Measurements from ENCODE around the gene TEX30. TPM values are rescaled to one million over a fixed set of nuclear protein-coding genes. Genes with fewer than 3 reads are reported as not detected.

The TEX30 gene
- total RNA-seq, 2 experiments from 2014 or later, result 30.3 to 32.9 TPM

GRCh38 chr13:102774591-102775520 is 1.3 kb upstream of the TEX30 start:
- Mint-ChIP-seq H3K4me3 (peak overlapping the region; percentile 88), H3K4me1 (peaks cover 66% of the 10 kb centered on the region), H3K9me3 (no peaks in the 10 kb centered on the region), H3K36me3 (ENCODE audit: low read depth) (peaks cover 13% of the 10 kb centered on the region), H3K27me3 (peaks cover 2% of the 10 kb centered on the region), H3K27ac (peak overlapping the region; percentile 97)
- no peak for DNase-seq
- CTCF ChIA-PET, result interaction anchor here (1.1 to 3.2 kb wide), 5 partner anchors 10 to 186 kb away, joined by 3 to 21 read pairs (median 4); no protein-coding TSS in a partner anchor
- POLR2A ChIA-PET, result interaction anchor here (0.8 kb wide), 1 partner anchor 26 kb away, joined by 3 read pairs; no protein-coding TSS in a partner anchor

GRCh38 chr13:102774214-102774568 is 605 bp upstream of the TEX30 start:
- H3K4me3 Mint-ChIP-seq, result peak overlapping the region; percentile 88
- no peaks in the 10 kb centered on the region for H3K9me3 Mint-ChIP-seq
- H3K36me3 Mint-ChIP-seq (ENCODE audit: low read depth), result peaks cover 14% of the 10 kb centered on the region
- ChIA-PET CTCF (interaction anchor here (1.1 to 3.2 kb wide), 7 partner anchors 10 to 185 kb away, joined by 3 to 21 read pairs (median 3); no protein-coding TSS in a partner anchor), POLR2A (interaction anchor here (0.7 to 1.4 kb wide), 5 partner anchors 9 to 182 kb away, joined by 3 to 8 read pairs (median 4); partner anchors contain the start of gene ERCC5)
- peak overlapping the region; percentile 97 for H3K27ac Mint-ChIP-seq
- H3K27me3 Mint-ChIP-seq, result peaks cover 2% of the 10 kb centered on the region
- no peak for DNase-seq
- peaks cover 63% of the 10 kb centered on the region for H3K4me1 Mint-ChIP-seq

DNA sequence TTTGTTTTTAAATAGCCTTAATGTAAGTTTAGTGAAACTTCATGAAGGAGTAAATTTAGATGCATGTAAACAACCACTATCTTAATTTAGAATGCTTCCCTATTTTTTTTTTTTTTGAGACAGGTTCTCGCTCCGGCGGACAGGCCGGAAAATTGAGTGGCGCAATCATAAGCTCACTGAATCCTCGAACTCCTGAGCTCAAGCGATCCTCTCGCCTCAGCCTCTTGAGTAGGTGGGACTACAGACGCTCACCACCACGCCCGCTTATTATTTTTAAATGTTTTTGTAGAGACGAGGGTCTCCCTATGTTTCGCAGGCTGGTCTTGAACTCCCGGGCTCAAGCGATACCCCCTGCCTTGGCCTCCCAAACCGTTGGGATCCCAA is 1.6 kb downstream of the TEX30 start:
- ChIA-PET CTCF (interaction anchor here (0.9 to 2.0 kb wide), 3 partner anchors 99 to 168 kb away, joined by 3 to 4 read pairs (median 4); no protein-coding TSS in a partner anchor), POLR2A (no interaction called here)
- H3K36me3 Mint-ChIP-seq (ENCODE audit: low read depth), result peaks cover 20% of the 10 kb centered on the region
- peaks cover 54% of the 10 kb centered on the region for H3K4me1 Mint-ChIP-seq
- H3K4me3 Mint-ChIP-seq, result peak overlapping the region; percentile 88
- peaks cover 2% of the 10 kb centered on the region for H3K27me3 Mint-ChIP-seq
- H3K27ac Mint-ChIP-seq, result peak overlapping the region; percentile 97
- no peaks in the 10 kb centered on the region for H3K9me3 Mint-ChIP-seq
- no peak for DNase-seq

- Mint-ChIP-seq H3K4me3 (peak overlapping the region; percentile 88), H3K4me1 (peaks cover 53% of the 10 kb centered on the region), H3K9me3 (no peaks in the 10 kb centered on the region), H3K27ac (peak overlapping the region; percentile 97), H3K36me3 (ENCODE audit: low read depth) (peaks cover 24% of the 10 kb centered on the region), H3K27me3 (peaks cover under 1% of the 10 kb centered on the region)
- DNase-seq, result no peak
- ChIA-PET POLR2A (no interaction called here), CTCF (interaction anchor here (1.2 to 2.0 kb wide), 2 partner anchors 99 to 167 kb away, joined by 3 to 4 read pairs; no protein-coding TSS in a partner anchor)
These were observed 2.1 kb downstream of the TEX30 start for GRCh38 chr13:102771298-102772041.

GRCh38 chr13:102770435-102770834 is 3.2 kb downstream of the TEX30 start:
- Mint-ChIP-seq H3K27me3 (no peaks in the 10 kb centered on the region), H3K9me3 (no peaks in the 10 kb centered on the region), H3K4me3 (no peak overlapping the region), H3K36me3 (ENCODE audit: low read depth) (peaks cover 27% of the 10 kb centered on the region), H3K27ac (peak overlapping the region; percentile 9), H3K4me1 (peaks cover 49% of the 10 kb centered on the region)
- ChIA-PET CTCF (interaction anchor here (1.2 to 2.5 kb wide), 3 partner anchors 12 to 166 kb away, joined by 3 to 12 read pairs (median 4); a partner anchor contains a TSS), POLR2A (no interaction called here)
- no peak for DNase-seq

GRCh38 chr13:102769679-102770078 is 3.9 kb downstream of the TEX30 start:
- no peak overlapping the region for H3K4me3 Mint-ChIP-seq
- peaks cover 44% of the 10 kb centered on the region for H3K4me1 Mint-ChIP-seq
- no peaks in the 10 kb centered on the region for H3K9me3 Mint-ChIP-seq
- H3K27ac Mint-ChIP-seq, result no peak overlapping the region
- no peak for DNase-seq
- POLR2A ChIA-PET, result no interaction called here
- no peaks in the 10 kb centered on the region for H3K27me3 Mint-ChIP-seq
- CTCF ChIA-PET, result interaction anchor here (1.2 to 2.5 kb wide), 2 partner anchors 12 to 27 kb away, joined by 3 to 12 read pairs; a partner anchor contains a TSS
- peaks cover 31% of the 10 kb centered on the region for H3K36me3 Mint-ChIP-seq (ENCODE audit: low read depth)

DNA sequence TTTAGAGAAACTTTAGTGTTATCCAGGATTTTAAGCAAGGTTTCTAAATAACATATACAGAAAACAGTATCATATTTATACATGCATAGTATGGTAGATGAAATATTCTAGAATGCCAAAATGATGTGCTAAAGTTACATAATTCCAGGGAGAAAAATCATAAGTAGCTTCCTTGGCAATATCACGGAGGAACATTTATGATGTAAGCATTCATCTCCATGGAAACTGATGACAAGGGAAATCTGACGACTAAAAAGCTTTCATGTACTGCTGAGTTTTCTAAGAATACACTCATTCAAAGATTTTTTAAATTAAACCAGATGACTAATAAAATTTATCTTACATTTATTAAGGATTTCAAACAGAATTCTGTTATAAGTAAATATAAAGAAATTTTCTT is 4.7 kb downstream of the TEX30 start:
- Mint-ChIP-seq H3K27me3 (no peaks in the 10 kb centered on the region), H3K27ac (no peak overlapping the region), H3K36me3 (ENCODE audit: low read depth) (peaks cover 31% of the 10 kb centered on the region), H3K4me1 (peaks cover 37% of the 10 kb centered on the region), H3K4me3 (no peak overlapping the region), H3K9me3 (no peaks in the 10 kb centered on the region)
- POLR2A ChIA-PET, result no interaction called here
- DNase-seq, result no peak
- CTCF ChIA-PET, result interaction anchor here (0.6 to 2.5 kb wide), 3 partner anchors 11 to 119 kb away, joined by 3 to 12 read pairs (median 3); a partner anchor contains a TSS

DNA sequence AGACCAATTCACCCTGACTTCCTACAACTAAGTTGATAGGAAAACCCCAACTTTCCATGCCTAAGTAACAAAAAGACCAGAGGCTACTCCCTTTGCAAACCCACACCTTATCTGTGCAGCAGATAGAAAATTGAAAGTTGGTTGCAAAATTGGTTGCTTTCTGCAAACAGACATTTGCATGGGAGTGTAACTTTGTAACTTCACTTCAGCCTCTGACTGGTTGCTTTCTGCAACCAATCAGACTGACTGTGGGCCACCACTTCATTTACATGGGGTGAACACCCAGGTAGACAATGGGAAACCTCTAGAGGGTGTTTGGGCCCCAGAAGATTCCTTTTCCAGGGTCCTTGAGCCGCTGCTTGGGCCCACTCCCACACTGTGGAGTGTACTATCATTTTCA is 9.8 kb downstream of the TEX30 start:
- no peak overlapping the region for H3K27ac Mint-ChIP-seq
- ChIA-PET CTCF (no interaction called here), POLR2A (no interaction called here)
- no peaks in the 10 kb centered on the region for H3K9me3 Mint-ChIP-seq
- DNase-seq, result no peak
- no peaks in the 10 kb centered on the region for H3K4me1 Mint-ChIP-seq
- no peak overlapping the region for H3K4me3 Mint-ChIP-seq
- no peaks in the 10 kb centered on the region for H3K27me3 Mint-ChIP-seq
- peaks cover 17% of the 10 kb centered on the region for H3K36me3 Mint-ChIP-seq (ENCODE audit: low read depth)

DNA sequence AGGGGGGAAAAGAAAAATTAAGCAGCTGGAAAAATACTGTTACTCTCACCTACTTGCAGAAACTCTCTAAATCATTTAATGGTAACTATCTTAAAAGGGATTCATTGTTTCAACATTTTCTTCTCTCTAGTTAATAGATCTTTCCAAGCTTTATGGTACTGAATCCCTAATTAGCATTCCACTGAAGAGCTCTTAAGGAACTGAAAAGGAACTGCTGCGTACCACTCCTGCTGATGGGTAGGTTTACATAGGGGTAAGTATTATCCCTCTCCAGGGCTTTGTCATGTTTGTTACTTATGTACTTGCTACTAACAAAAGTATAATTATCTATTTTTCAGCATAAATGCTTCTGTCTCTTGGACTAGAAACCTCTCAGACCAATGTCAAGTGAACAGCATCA is 12.5 kb downstream of the TEX30 start:
- ChIA-PET CTCF (no interaction called here), POLR2A (no interaction called here)
- Mint-ChIP-seq H3K9me3 (no peaks in the 10 kb centered on the region), H3K27me3 (no peaks in the 10 kb centered on the region), H3K4me1 (no peaks in the 10 kb centered on the region), H3K4me3 (no peak overlapping the region), H3K27ac (no peak overlapping the region), H3K36me3 (ENCODE audit: low read depth) (peaks cover 5% of the 10 kb centered on the region)
- DNase-seq, result no peak

- CTCF ChIA-PET, result interaction anchor here (1.3 to 3.6 kb wide), 2 partner anchors 11 to 15 kb away, joined by 3 to 12 read pairs; partner anchors contain the start of gene TEX30
- H3K9me3 Mint-ChIP-seq, result no peaks in the 10 kb centered on the region
- H3K27me3 Mint-ChIP-seq, result no peaks in the 10 kb centered on the region
- DNase-seq, result no peak
- no peaks in the 10 kb centered on the region for H3K36me3 Mint-ChIP-seq (ENCODE audit: low read depth)
- no peaks in the 10 kb centered on the region for H3K4me1 Mint-ChIP-seq
- no peak overlapping the region for H3K4me3 Mint-ChIP-seq
- POLR2A ChIA-PET, result no interaction called here
- no peak overlapping the region for H3K27ac Mint-ChIP-seq
These were observed 14.7 kb downstream of the TEX30 start for GRCh38 chr13:102758842-102759241.

- Mint-ChIP-seq H3K9me3 (peaks cover 3% of the 10 kb centered on the region), H3K4me1 (no peaks in the 10 kb centered on the region), H3K27me3 (no peaks in the 10 kb centered on the region), H3K36me3 (ENCODE audit: low read depth) (no peaks in the 10 kb centered on the region), H3K4me3 (no peak overlapping the region), H3K27ac (no peak overlapping the region)
- CTCF ChIA-PET, result interaction anchor here (0.8 to 3.6 kb wide), 2 partner anchors 13 to 17 kb away, joined by 3 to 12 read pairs; partner anchors contain the start of gene TEX30
- no peak for DNase-seq
- POLR2A ChIA-PET, result no interaction called here
These were observed 16.6 kb downstream of the TEX30 start for GRCh38 chr13:102757006-102757405.

- ChIA-PET POLR2A (no interaction called here), CTCF (no interaction called here)
- peaks cover 2% of the 10 kb centered on the region for H3K36me3 Mint-ChIP-seq (ENCODE audit: low read depth)
- H3K27ac Mint-ChIP-seq, result no peak overlapping the region
- H3K9me3 Mint-ChIP-seq, result peaks cover 3% of the 10 kb centered on the region
- no peak overlapping the region for H3K4me3 Mint-ChIP-seq
- H3K27me3 Mint-ChIP-seq, result peaks cover 15% of the 10 kb centered on the region
- no peaks in the 10 kb centered on the region for H3K4me1 Mint-ChIP-seq
- no peak for DNase-seq
These were observed 21.7 kb downstream of the TEX30 start for GRCh38 chr13:102751886-102752285.
